SHP77 (cell line): ENCODE results near the gene CACNA1A.
"Not testable (repeated sequence)": the region's sequence is repeated elsewhere in the genome, so short reads cannot be mapped to it uniquely, and the experiment has no call there.

Source experiments
- DNase-seq, 2 experiments: peaks; one replicate each; lab custom pipeline; 2025; lab: John Stamatoyannopoulos, UW

The CACNA1A gene

GRCh38 chr19:13506471-13506820 is at the start of gene CACNA1A:
Gene CACNA1A (minus strand): TSS chr19:13506479. CDS start chr19:13506224, 255 bp downstream.
- no peak for DNase-seq

GRCh38 chr19:13554506-13555240 is 48.4 kb upstream of the CACNA1A start:
- DNase-seq: no peak

GRCh38 chr19:13553880-13554400 is 47.7 kb upstream of the CACNA1A start:
- DNase-seq: no peak

GRCh38 chr19:13548131-13548530 is 41.9 kb upstream of the CACNA1A start:
- DNase-seq: no peak

- no peak for DNase-seq
Measured at GRCh38 chr19:13547102-13547501, 40.8 kb upstream of the CACNA1A start.

GRCh38 chr19:13544423-13544822 is 38.1 kb upstream of the CACNA1A start:
- DNase-seq: no peak

- DNase-seq: no peak
Measured at GRCh38 chr19:13541554-13541953, 35.3 kb upstream of the CACNA1A start.

- no peak for DNase-seq
Measured at GRCh38 chr19:13539332-13539731, 33.1 kb upstream of the CACNA1A start.

- DNase-seq: no peak
Measured at GRCh38 chr19:13538601-13539253, 32.4 kb upstream of the CACNA1A start.

- DNase-seq: peak in 1 of 2 experiments; percentile 14
Measured at GRCh38 chr19:13537454-13537853, 31.2 kb upstream of the CACNA1A start.

- DNase-seq: no peak
Measured at GRCh38 chr19:13530720-13531119, 24.4 kb upstream of the CACNA1A start.

- DNase-seq: not testable (repeated sequence)
Measured at GRCh38 chr19:13529721-13530120, 23.4 kb upstream of the CACNA1A start.

- DNase-seq: no peak
Measured at GRCh38 chr19:13526552-13526951, 20.3 kb upstream of the CACNA1A start.

GRCh38 chr19:13521066-13521465 is 14.8 kb upstream of the CACNA1A start:
- no peak for DNase-seq

- no peak for DNase-seq
Measured at GRCh38 chr19:13511947-13512346, 5.7 kb upstream of the CACNA1A start.

- DNase-seq: no peak
Measured at GRCh38 chr19:13507053-13507611, 853 bp upstream of the CACNA1A start.

- DNase-seq: no peak
Measured at GRCh38 chr19:13505761-13506470, 363 bp downstream of the CACNA1A start.

- no peak for DNase-seq
Measured at GRCh38 chr19:13505164-13505695, 1.0 kb downstream of the CACNA1A start.

- DNase-seq: no peak
Measured at GRCh38 chr19:13503570-13504235, 2.6 kb downstream of the CACNA1A start.

- DNase-seq: no peak
Measured at GRCh38 chr19:13502231-13502630, 4.0 kb downstream of the CACNA1A start.

GRCh38 chr19:13499692-13500091 is 6.6 kb downstream of the CACNA1A start:
- no peak for DNase-seq
